ENCODE data around the gene DDX42. TPM values are rescaled to one million over a fixed set of nuclear protein-coding genes. Genes with fewer than 3 reads are reported as not detected.
A peak's percentile ranks its signal among the peaks of the same experiment; 100 is the strongest.

DDX42 gene
- total and polyA plus RNA-seq, 2 experiments from 2014 or later: 57.8 to 101 TPM

DNA sequence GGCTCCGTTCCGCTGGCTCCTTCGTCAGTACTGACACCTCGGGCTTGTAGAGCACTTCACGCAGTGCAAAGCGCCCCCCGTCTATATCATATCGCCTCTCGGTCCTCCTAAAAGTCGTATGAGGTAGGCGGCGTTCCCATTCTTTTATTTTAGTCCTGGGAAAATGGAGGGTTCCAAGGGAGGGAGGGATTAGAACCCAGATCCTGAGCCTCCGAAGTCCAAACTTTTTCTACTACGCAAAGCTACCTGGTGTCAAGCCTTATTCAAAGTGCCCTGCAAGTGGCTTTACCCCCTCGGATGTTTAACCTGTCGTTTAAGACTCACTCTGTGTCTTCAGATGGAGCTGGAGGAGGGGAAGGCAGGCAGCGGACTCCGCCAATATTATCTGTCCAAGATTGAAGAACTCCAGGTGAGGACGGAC lies 53.8 kb downstream of the DDX42 start:
- Histone ChIP-seq H3K27ac (ENCODE audit: low read depth) (0 out of 2 replicates have a peak overlapping the region, but pooled peaks have one; percentile 85), H3K9me2 (ENCODE audit: insufficient read depth) (no peaks in the 10 kb centered on the region), H3F3A (replicated peaks; ENCODE audit: low read depth) (peaks cover 12% of the 10 kb centered on the region; the same call in 1 of the 2 replicates), H3K4me3 (peak overlapping the region; percentile 84), H4K20me1 (replicated peaks; ENCODE audit: insufficient read depth) (peaks cover 35% of the 10 kb centered on the region), H3K4me2 (peak overlapping the region; percentile 99), H3K27me3 (ENCODE audit: insufficient read depth) (no peaks in the 10 kb centered on the region), H2AFZ (peak overlapping the region; percentile 19; the same call in 1 of the 2 replicates), H3K36me3 (ENCODE audit: insufficient read depth) (peaks cover 66% of the 10 kb centered on the region), H3K4me1 (ENCODE audit: insufficient read depth) (peaks cover 6% of the 10 kb centered on the region; the same call in 1 of the 2 replicates), H3K79me2 (replicated peaks; ENCODE audit: insufficient read depth) (peaks cover 39% of the 10 kb centered on the region)
- Mint-ChIP-seq H3K36me3 (ENCODE audit: low read depth) (peaks cover 98% of the 10 kb centered on the region), H3K4me3 (peak overlapping the region; percentile 100), H3K9me3 (no peaks in the 10 kb centered on the region; the same call in 2 of the 3 replicates), H3K27ac (peak overlapping the region; percentile 100), H3K27me3 (ENCODE audit: insufficient read depth, low read depth, poor library complexity) (peaks cover 16% of the 10 kb centered on the region), H3K4me1 (peaks cover 20% of the 10 kb centered on the region)
- TF ChIP-seq EZH2 (IDR thresholded peaks at IDR 0.05; ENCODE audit: low read depth, unreplicated experiment) (no peak), POLR2AphosphoS5 (IDR thresholded peaks at IDR 0.05; ENCODE audit: low read depth) (no peak), NANOG (IDR thresholded peaks at IDR 0.05; ENCODE audit: borderline replicate concordance) (no peak), EZH2phosphoT487 (IDR thresholded peaks at IDR 0.05; ENCODE audit: unreplicated experiment) (no peak), ZNF114 (CRISPR knock-in tag; IDR thresholded peaks at IDR 0.05) (no peak), STAT1 (IDR thresholded peaks at IDR 0.05; ENCODE audit: unreplicated experiment) (no peak), CREB1 (CRISPR knock-in tag; IDR thresholded peaks at IDR 0.05; ENCODE audit: low read depth) (no peak), ZNF331 (CRISPR knock-in tag; IDR thresholded peaks at IDR 0.05; ENCODE audit: low read depth) (no peak), JUNB (IDR thresholded peaks at IDR 0.05; ENCODE audit: unreplicated experiment) (no peak)
- TF ChIP-seq, protein P1, sequence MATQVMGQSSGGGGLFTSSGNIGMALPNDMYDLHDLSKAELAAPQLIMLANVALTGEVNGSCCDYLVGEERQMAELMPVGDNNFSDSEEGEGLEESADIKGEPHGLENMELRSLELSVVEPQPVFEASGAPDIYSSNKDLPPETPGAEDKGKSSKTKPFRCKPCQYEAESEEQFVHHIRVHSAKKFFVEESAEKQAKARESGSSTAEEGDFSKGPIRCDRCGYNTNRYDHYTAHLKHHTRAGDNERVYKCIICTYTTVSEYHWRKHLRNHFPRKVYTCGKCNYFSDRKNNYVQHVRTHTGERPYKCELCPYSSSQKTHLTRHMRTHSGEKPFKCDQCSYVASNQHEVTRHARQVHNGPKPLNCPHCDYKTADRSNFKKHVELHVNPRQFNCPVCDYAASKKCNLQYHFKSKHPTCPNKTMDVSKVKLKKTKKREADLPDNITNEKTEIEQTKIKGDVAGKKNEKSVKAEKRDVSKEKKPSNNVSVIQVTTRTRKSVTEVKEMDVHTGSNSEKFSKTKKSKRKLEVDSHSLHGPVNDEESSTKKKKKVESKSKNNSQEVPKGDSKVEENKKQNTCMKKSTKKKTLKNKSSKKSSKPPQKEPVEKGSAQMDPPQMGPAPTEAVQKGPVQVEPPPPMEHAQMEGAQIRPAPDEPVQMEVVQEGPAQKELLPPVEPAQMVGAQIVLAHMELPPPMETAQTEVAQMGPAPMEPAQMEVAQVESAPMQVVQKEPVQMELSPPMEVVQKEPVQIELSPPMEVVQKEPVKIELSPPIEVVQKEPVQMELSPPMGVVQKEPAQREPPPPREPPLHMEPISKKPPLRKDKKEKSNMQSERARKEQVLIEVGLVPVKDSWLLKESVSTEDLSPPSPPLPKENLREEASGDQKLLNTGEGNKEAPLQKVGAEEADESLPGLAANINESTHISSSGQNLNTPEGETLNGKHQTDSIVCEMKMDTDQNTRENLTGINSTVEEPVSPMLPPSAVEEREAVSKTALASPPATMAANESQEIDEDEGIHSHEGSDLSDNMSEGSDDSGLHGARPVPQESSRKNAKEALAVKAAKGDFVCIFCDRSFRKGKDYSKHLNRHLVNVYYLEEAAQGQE (IDR thresholded peaks at IDR 0.05; ENCODE audit: unreplicated experiment): no peak
- TF ChIP-seq, protein P2, sequence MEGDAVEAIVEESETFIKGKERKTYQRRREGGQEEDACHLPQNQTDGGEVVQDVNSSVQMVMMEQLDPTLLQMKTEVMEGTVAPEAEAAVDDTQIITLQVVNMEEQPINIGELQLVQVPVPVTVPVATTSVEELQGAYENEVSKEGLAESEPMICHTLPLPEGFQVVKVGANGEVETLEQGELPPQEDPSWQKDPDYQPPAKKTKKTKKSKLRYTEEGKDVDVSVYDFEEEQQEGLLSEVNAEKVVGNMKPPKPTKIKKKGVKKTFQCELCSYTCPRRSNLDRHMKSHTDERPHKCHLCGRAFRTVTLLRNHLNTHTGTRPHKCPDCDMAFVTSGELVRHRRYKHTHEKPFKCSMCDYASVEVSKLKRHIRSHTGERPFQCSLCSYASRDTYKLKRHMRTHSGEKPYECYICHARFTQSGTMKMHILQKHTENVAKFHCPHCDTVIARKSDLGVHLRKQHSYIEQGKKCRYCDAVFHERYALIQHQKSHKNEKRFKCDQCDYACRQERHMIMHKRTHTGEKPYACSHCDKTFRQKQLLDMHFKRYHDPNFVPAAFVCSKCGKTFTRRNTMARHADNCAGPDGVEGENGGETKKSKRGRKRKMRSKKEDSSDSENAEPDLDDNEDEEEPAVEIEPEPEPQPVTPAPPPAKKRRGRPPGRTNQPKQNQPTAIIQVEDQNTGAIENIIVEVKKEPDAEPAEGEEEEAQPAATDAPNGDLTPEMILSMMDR (conservative IDR thresholded peaks at IDR 0.05; ENCODE audit: low read depth in 2 of 2): no peak
- TF ChIP-seq, protein P3, sequence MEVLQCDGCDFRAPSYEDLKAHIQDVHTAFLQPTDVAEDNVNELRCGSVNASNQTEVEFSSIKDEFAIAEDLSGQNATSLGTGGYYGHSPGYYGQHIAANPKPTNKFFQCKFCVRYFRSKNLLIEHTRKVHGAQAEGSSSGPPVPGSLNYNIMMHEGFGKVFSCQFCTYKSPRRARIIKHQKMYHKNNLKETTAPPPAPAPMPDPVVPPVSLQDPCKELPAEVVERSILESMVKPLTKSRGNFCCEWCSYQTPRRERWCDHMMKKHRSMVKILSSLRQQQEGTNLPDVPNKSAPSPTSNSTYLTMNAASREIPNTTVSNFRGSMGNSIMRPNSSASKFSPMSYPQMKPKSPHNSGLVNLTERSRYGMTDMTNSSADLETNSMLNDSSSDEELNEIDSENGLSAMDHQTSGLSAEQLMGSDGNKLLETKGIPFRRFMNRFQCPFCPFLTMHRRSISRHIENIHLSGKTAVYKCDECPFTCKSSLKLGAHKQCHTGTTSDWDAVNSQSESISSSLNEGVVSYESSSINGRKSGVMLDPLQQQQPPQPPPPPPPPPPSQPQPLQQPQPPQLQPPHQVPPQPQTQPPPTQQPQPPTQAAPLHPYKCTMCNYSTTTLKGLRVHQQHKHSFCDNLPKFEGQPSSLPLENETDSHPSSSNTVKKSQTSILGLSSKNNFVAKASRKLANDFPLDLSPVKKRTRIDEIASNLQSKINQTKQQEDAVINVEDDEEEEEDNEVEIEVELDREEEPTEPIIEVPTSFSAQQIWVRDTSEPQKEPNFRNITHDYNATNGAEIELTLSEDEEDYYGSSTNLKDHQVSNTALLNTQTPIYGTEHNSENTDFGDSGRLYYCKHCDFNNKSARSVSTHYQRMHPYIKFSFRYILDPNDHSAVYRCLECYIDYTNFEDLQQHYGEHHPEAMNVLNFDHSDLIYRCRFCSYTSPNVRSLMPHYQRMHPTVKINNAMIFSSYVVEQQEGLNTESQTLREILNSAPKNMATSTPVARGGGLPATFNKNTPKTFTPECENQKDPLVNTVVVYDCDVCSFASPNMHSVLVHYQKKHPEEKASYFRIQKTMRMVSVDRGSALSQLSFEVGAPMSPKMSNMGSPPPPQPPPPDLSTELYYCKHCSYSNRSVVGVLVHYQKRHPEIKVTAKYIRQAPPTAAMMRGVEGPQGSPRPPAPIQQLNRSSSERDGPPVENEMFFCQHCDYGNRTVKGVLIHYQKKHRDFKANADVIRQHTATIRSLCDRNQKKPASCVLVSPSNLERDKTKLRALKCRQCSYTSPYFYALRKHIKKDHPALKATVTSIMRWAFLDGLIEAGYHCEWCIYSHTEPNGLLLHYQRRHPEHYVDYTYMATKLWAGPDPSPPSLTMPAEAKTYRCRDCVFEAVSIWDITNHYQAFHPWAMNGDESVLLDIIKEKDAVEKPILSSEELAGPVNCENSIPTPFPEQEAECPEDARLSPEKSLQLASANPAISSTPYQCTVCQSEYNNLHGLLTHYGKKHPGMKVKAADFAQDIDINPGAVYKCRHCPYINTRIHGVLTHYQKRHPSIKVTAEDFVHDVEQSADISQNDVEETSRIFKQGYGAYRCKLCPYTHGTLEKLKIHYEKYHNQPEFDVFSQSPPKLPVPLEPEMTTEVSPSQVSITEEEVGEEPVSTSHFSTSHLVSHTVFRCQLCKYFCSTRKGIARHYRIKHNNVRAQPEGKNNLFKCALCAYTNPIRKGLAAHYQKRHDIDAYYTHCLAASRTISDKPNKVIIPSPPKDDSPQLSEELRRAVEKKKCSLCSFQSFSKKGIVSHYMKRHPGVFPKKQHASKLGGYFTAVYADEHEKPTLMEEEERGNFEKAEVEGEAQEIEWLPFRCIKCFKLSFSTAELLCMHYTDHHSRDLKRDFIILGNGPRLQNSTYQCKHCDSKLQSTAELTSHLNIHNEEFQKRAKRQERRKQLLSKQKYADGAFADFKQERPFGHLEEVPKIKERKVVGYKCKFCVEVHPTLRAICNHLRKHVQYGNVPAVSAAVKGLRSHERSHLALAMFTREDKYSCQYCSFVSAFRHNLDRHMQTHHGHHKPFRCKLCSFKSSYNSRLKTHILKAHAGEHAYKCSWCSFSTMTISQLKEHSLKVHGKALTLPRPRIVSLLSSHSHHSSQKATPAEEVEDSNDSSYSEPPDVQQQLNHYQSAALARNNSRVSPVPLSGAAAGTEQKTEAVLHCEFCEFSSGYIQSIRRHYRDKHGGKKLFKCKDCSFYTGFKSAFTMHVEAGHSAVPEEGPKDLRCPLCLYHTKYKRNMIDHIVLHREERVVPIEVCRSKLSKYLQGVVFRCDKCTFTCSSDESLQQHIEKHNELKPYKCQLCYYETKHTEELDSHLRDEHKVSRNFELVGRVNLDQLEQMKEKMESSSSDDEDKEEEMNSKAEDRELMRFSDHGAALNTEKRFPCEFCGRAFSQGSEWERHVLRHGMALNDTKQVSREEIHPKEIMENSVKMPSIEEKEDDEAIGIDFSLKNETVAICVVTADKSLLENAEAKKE (CRISPR knock-in tag; IDR thresholded peaks at IDR 0.05): no peak
- TF ChIP-seq, protein P4, sequence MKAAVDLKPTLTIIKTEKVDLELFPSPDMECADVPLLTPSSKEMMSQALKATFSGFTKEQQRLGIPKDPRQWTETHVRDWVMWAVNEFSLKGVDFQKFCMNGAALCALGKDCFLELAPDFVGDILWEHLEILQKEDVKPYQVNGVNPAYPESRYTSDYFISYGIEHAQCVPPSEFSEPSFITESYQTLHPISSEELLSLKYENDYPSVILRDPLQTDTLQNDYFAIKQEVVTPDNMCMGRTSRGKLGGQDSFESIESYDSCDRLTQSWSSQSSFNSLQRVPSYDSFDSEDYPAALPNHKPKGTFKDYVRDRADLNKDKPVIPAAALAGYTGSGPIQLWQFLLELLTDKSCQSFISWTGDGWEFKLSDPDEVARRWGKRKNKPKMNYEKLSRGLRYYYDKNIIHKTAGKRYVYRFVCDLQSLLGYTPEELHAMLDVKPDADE (IDR thresholded peaks at IDR 0.05): no peak
- ATAC-seq (no peak), DNase-seq (ENCODE audit: low spot score) (no peak)
